Endothelial cell (in vitro differentiated cells): ENCODE data around the gene ZBTB7B. TPM values are rescaled to one million over a fixed set of nuclear protein-coding genes. Genes with fewer than 3 reads are reported as not detected.

Experiments
- DNase-seq: peaks from one replicate; pipeline ENCODE4 v3.0.0; 2021; ENCODE audit warnings: low spot score
- H3K27ac Mint-ChIP-seq: one replicate; pipeline ENCODE4 v1.8.0; 2021; ENCODE audit warnings: mixed read lengths, inconsistent platforms; ENCODE audit not compliant: unreplicated experiment
- H3K27me3 Mint-ChIP-seq: one replicate; pipeline ENCODE4 v1.8.0; 2021; ENCODE audit warnings: mild to moderate bottlenecking, moderate library complexity, mixed read lengths, inconsistent platforms; ENCODE audit not compliant: unreplicated experiment
- H3K36me3 Mint-ChIP-seq: one replicate; pipeline ENCODE4 v1.8.0; 2021; ENCODE audit warnings: mild to moderate bottlenecking, low read depth, mixed read lengths, inconsistent platforms; ENCODE audit not compliant: unreplicated experiment
- H3K4me1 Mint-ChIP-seq: one replicate; pipeline ENCODE4 v1.8.0; 2021; ENCODE audit warnings: mild to moderate bottlenecking, mixed read lengths, inconsistent platforms; ENCODE audit not compliant: unreplicated experiment
- H3K4me3 Mint-ChIP-seq: one replicate; pipeline ENCODE4 v1.8.0; 2021; ENCODE audit warnings: mild to moderate bottlenecking, mixed read lengths, inconsistent platforms; ENCODE audit not compliant: unreplicated experiment
- H3K9me3 Mint-ChIP-seq: one replicate; pipeline ENCODE4 v1.8.0; 2021; ENCODE audit warnings: mixed read lengths, inconsistent platforms; ENCODE audit not compliant: unreplicated experiment
- CTCF ChIP-seq: fragments of 200-600 bp; sonication (generic); IDR thresholded peaks from one replicate; pipeline ENCODE4 v1.5.0; 2021; ENCODE audit warnings: antibody characterized with exemption; ENCODE audit not compliant: unreplicated experiment
- total RNA-seq: library from RNA; stranded (reverse); fragmentation: NEBNext Ultra II Directional; extraction: Animal tissue kit (Norgen Biotek cat#: 25700); gene quantifications from one replicate; pipeline ENCODE4 v1.2.1, GENCODE V29; 2021; ENCODE audit not compliant: unreplicated experiment

ZBTB7B gene
- total RNA-seq, 1 donor from 2014 or later: 23.3 TPM

GRCh38 chr1:154967331-154967950 lies 35.2 kb upstream of the ZBTB7B start:
- Mint-ChIP-seq H3K9me3 (no peaks in the 10 kb centered on the region), H3K27me3 (peaks cover 34% of the 10 kb centered on the region), H3K27ac (peak overlapping the region; percentile 99), H3K4me3 (no peak overlapping the region), H3K4me1 (peaks cover 82% of the 10 kb centered on the region), H3K36me3 (peaks cover 63% of the 10 kb centered on the region)
- DNase-seq: no peak
- no peak for TF ChIP-seq CTCF

GRCh38 chr1:154968731-154969130 lies 33.9 kb upstream of the ZBTB7B start:
- no peak for DNase-seq
- H3K27ac Mint-ChIP-seq: peak overlapping the region; percentile 99
- H3K36me3 Mint-ChIP-seq: peaks cover 55% of the 10 kb centered on the region
- no peak overlapping the region for H3K4me3 Mint-ChIP-seq
- peaks cover 76% of the 10 kb centered on the region for H3K4me1 Mint-ChIP-seq
- no peaks in the 10 kb centered on the region for H3K9me3 Mint-ChIP-seq
- peaks cover 41% of the 10 kb centered on the region for H3K27me3 Mint-ChIP-seq
- TF ChIP-seq CTCF: no peak

- H3K4me1 Mint-ChIP-seq: peaks cover 73% of the 10 kb centered on the region
- no peak overlapping the region for H3K4me3 Mint-ChIP-seq
- TF ChIP-seq CTCF: no peak
- H3K9me3 Mint-ChIP-seq: no peaks in the 10 kb centered on the region
- DNase-seq: no peak
- peaks cover 36% of the 10 kb centered on the region for H3K27me3 Mint-ChIP-seq
- peak overlapping the region; percentile 99 for H3K27ac Mint-ChIP-seq
- peaks cover 51% of the 10 kb centered on the region for H3K36me3 Mint-ChIP-seq
Measured at GRCh38 chr1:154969246-154969645, 33.4 kb upstream of the ZBTB7B start.

- no peak for TF ChIP-seq CTCF
- Mint-ChIP-seq H3K9me3 (no peaks in the 10 kb centered on the region), H3K4me1 (peaks cover 68% of the 10 kb centered on the region), H3K27me3 (peaks cover 36% of the 10 kb centered on the region), H3K36me3 (peaks cover 46% of the 10 kb centered on the region), H3K4me3 (no peak overlapping the region), H3K27ac (peak overlapping the region; percentile 99)
- no peak for DNase-seq
Measured at GRCh38 chr1:154969860-154970452, 32.6 kb upstream of the ZBTB7B start.

GRCh38 chr1:154970631-154971340 lies 31.8 kb upstream of the ZBTB7B start, which contains the start of gene SHC1:
SHC1 (minus strand) TSS chr1:154970747; CDS start chr1:154970526, 221 bp downstream.
- H3K27me3 Mint-ChIP-seq: peaks cover 35% of the 10 kb centered on the region
- H3K36me3 Mint-ChIP-seq: peaks cover 38% of the 10 kb centered on the region
- no peaks in the 10 kb centered on the region for H3K9me3 Mint-ChIP-seq
- H3K4me1 Mint-ChIP-seq: peaks cover 61% of the 10 kb centered on the region
- TF ChIP-seq CTCF: no peak
- peak; percentile 87 for DNase-seq
- no peak within 1 kb of the TSS for H3K4me3 Mint-ChIP-seq
- H3K27ac Mint-ChIP-seq: peak within 1 kb of the TSS; percentile 99
